ENCODE results near the gene PPL. TPM values are rescaled to one million over a fixed set of nuclear protein-coding genes. Genes with fewer than 3 reads are reported as not detected.

Gene PPL
- total and polyA plus RNA-seq, 8 donors: 5.8 to 98.8 (median 22.8) TPM

GRCh38 chr16:4879049-4879448 lies 57.9 kb downstream of the PPL start:
- Histone ChIP-seq H3K4me3 (no peak overlapping the region), H3K27me3 (no peaks in the 10 kb centered on the region), H3K36me3 (peaks cover 93 to 100% (median 99%) of the 10 kb centered on the region in 4 donors), H3K27ac (no peak overlapping the region), H3K4me1 (peaks cover 0 to 17% (median 12%) of the 10 kb centered on the region in 4 donors), H3K9me3 (no peaks in the 10 kb centered on the region)
- 71 to 85% (median 77%) methylated on average over 4 of the region's 4 CpGs for WGBS, 5 donors
- TF ChIP-seq POLR2AphosphoS5 (IDR thresholded peaks at IDR 0.05) (no peak), EP300 (IDR thresholded peaks at IDR 0.05) (no peak), POLR2A (IDR thresholded peaks at IDR 0.05) (no peak)
- TF ChIP-seq, protein P1, sequence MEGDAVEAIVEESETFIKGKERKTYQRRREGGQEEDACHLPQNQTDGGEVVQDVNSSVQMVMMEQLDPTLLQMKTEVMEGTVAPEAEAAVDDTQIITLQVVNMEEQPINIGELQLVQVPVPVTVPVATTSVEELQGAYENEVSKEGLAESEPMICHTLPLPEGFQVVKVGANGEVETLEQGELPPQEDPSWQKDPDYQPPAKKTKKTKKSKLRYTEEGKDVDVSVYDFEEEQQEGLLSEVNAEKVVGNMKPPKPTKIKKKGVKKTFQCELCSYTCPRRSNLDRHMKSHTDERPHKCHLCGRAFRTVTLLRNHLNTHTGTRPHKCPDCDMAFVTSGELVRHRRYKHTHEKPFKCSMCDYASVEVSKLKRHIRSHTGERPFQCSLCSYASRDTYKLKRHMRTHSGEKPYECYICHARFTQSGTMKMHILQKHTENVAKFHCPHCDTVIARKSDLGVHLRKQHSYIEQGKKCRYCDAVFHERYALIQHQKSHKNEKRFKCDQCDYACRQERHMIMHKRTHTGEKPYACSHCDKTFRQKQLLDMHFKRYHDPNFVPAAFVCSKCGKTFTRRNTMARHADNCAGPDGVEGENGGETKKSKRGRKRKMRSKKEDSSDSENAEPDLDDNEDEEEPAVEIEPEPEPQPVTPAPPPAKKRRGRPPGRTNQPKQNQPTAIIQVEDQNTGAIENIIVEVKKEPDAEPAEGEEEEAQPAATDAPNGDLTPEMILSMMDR (IDR thresholded peaks at IDR 0.05): no peak
- no peak for DNase-seq
- intact Hi-C loops (cut with DNase I; ENCODE audit: low total_unique reads): no loop called here

DNA sequence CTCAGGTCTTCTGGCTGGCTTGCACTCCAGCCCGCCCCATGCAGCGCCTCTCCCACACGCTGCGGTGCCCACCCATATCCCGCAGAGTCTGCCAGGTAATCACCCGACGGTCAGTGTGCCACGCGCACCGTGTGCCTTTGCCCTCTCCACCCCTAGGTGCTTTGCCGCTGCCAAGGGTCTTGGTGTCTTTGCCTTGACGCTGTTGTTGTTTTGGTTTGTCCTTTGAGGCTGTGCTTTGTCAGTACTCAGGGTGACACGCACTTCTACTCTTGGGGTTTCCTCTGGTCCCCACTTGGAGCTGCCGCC lies 59.6 kb downstream of the PPL start:
- Histone ChIP-seq H3K27me3 (no peaks in the 10 kb centered on the region), H3K36me3 (peaks cover 93 to 100% (median 99%) of the 10 kb centered on the region in 4 donors), H3K4me3 (no peak overlapping the region), H3K9me3 (no peaks in the 10 kb centered on the region), H3K27ac (no peak overlapping the region), H3K4me1 (peaks cover 0 to 8% (median 4%) of the 10 kb centered on the region in 4 donors)
- no peak for TF ChIP-seq POLR2AphosphoS5 (IDR thresholded peaks at IDR 0.05)
- TF ChIP-seq POLR2A (IDR thresholded peaks at IDR 0.05): no peak
- TF ChIP-seq EP300 (IDR thresholded peaks at IDR 0.05): no peak
- TF ChIP-seq, protein P1 (IDR thresholded peaks at IDR 0.05): no peak
- intact Hi-C loops (cut with DNase I; ENCODE audit: low total_unique reads): no loop called here
- DNase-seq: no peak
- 78 to 91% (median 82%) methylated on average over 14 of the region's 14 CpGs for WGBS, 5 donors

DNA sequence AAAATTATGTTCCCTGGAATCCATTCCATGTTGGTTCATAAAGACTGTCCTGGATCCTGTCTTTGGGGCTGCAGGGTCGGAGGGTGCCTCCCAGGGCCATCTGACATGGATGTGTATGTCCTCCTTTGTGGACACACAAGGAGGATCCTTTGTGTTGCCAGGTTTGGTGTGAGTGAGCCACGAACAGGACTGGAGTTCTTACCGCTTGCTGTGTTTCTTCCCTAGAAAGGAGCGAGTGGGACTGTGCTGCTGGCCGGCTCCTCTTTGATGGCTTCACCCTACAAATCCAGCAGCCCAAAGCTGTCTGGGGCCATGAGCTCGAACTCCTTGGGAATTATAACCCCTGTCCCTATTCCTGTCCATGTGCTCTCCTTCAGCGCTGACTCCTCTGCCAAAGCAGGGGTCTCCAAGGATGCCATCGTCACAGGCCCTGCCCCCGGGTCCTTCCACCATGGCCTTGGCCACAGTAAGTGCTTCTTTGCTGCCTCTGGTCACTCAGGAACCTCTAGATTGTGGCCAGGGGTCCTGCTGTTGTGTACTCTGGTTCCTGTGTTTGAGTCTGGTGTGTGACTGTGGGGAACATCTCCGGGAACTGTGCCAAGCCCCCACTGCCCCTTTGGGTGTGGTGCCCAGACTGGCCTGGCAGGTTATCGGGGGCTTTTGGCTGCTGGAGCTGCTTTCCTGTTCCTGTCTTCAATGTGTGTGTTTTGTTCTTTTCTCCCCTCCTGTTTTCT lies 60.1 kb downstream of the PPL start:
- Histone ChIP-seq H3K4me3 (no peak overlapping the region), H3K27ac (no peak overlapping the region), H3K27me3 (no peaks in the 10 kb centered on the region), H3K4me1 (peaks cover 0 to 3% (median 0%) of the 10 kb centered on the region in 4 donors), H3K9me3 (no peaks in the 10 kb centered on the region), H3K36me3 (peaks cover 93 to 100% (median 100%) of the 10 kb centered on the region in 4 donors)
- 72 to 86% (median 83%) methylated on average over 11 of the region's 11 CpGs for WGBS, 5 donors
- intact Hi-C loops (cut with DNase I; ENCODE audit: low total_unique reads): no loop called here
- TF ChIP-seq EP300 (IDR thresholded peaks at IDR 0.05) (no peak), POLR2A (IDR thresholded peaks at IDR 0.05) (no peak), POLR2AphosphoS5 (IDR thresholded peaks at IDR 0.05) (no peak)
- TF ChIP-seq, protein P1 (IDR thresholded peaks at IDR 0.05): no peak
- no peak for DNase-seq

GRCh38 chr16:4874666-4875065 lies 62.3 kb downstream of the PPL start:
- Histone ChIP-seq H3K4me1 (peaks cover 0 to 13% (median 12%) of the 10 kb centered on the region in 4 donors), H3K27ac (no peak overlapping the region), H3K27me3 (no peaks in the 10 kb centered on the region), H3K36me3 (peaks cover 90 to 100% (median 100%) of the 10 kb centered on the region in 4 donors), H3K9me3 (no peaks in the 10 kb centered on the region), H3K4me3 (no peak overlapping the region)
- intact Hi-C loops (cut with DNase I; ENCODE audit: low total_unique reads): no loop called here
- WGBS, 5 donors: 82 to 93% (median 88%) methylated on average over 7 to 8 of the region's 8 CpGs
- DNase-seq: no peak
- TF ChIP-seq, protein P1 (IDR thresholded peaks at IDR 0.05): no peak
- no peak for TF ChIP-seq POLR2A (IDR thresholded peaks at IDR 0.05)
- TF ChIP-seq EP300 (IDR thresholded peaks at IDR 0.05): no peak
